NK-92 (cell line): ENCODE data around the gene LSM3.

Source experiments
- DNase-seq: peaks from one replicate; lab custom pipeline; 2025; ENCODE audit not compliant: unreplicated experiment; lab: John Stamatoyannopoulos, UW

The LSM3 gene

DNA sequence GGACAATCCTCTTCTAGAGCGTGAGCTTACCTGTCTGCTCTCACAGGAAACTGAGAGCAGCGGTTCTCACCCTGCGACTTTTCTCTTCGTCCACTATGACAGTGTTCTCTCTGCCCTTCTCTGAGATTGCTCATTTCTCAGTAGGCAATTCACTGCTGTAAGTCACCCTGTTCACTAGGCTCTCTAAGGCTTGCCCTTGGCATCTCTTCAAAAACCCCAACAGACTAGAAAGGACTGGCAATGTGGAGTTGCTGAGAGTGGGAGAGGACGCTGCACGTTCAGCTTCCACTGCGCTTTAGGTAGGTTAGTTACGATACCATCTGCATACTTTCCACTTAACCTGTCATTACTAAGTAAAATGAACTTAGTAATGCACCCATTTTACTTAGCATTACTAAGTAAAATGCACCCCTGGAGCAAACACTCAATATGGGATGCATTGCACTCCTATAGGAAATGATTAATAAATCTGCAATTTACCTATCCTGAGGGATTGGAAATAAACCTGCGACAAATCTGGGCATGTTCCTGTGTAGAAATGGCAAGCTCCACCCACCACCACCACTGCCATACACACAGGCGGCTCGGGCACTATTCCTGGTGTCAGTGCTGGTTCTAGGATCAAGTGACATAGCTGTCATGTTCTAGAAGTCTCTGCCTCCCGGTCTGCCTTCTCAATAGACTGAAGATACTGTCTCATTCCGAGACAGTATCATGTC, 21.6 kb upstream of the LSM3 start:
- DNase-seq = no peak

DNA sequence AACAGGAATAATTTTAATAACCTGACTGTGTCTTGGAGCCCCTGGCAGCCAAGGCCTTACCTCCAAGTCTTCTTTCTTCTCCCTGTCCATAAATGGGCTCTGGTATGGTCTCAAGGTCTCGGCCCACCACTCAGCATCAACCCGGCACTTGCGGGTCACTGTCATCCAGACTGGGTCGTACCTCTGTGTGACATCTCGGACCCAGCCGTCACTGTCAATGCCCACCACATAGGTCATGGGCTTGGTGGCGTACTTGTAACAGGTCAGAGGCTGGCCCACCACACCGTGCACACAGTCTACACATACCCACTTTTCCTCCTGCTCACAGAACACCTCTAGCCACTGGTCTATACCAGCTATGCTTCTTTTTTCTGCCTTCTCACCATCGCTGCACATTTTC, 20.7 kb upstream of the LSM3 start:
- DNase-seq = no peak

DNA sequence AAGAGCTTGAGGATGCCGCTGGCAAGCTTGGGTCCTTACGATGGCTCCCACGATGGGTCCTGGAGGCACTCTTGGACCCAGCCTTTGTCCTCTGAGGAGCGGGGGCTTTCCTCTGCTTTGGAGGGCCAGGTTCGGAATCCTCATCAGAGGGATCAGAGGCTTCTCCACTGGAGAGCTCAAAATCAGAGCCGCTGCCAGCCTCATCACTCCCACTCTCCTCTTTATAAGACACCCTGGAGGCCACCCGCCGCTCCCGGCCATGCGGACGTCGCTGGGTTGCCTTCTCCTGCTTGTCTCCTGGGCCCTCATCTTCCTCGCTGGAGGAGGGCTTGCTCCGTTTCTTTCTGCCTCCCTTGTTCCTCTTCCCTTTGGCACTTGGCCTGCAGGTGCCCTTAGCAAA, 20.2 kb upstream of the LSM3 start:
- no peak for DNase-seq

DNA sequence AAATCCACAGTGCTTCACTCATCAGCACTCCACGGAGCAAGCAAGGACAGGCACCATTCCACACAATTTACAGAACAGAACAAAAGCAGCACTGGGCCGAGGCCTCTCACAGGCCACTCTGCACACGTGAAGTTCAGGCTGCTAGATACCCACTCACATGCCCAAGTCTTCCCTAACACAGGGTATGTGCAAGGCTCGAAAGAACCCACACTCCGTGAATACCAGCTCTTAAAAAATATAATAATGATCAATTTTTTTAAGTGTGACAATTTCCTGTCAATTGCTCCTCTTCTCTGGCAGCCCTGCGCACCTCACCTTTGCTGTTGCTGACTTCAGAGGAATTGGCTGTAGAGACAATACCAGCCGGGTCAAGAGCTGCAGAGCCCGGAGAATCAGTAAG, 19.2 kb upstream of the LSM3 start:
- no peak for DNase-seq

DNA sequence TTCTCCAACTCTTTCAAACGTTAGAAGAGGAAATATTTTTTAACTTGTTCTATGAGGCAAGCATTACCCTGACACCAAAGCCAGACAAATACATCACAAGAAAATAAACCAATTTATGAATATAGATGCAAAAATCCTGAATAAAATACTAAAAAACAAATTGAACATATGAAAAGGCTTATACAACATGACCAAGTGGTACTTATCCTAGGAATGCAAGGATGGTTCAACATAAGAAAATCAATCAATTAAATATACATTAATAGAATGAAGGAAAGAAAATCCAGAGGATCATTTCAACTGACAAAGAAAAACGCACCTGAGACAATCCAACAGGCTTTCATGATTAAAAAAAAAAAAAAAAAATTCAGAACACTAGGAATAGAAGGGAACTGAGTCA, 17.3 kb upstream of the LSM3 start:
- DNase-seq = no peak

DNA sequence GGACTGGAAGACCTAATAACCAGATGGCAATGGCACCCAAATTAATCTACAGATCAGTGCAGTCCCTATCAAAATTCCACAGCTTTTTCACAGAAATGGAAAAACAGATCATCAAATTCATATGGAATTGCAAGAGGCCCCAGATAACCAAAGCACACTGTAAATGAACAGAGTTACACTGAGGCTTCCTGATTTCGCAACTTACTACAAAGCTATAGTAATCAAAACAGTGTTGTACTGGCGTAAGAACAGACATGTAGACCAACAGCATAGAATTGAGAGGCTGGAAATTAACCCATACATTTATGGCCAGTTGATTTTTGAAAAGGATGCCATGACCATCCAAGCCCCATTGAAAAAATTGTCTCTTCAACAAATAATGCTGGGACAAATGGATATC, 16.4 kb upstream of the LSM3 start:
- no peak for DNase-seq

DNA sequence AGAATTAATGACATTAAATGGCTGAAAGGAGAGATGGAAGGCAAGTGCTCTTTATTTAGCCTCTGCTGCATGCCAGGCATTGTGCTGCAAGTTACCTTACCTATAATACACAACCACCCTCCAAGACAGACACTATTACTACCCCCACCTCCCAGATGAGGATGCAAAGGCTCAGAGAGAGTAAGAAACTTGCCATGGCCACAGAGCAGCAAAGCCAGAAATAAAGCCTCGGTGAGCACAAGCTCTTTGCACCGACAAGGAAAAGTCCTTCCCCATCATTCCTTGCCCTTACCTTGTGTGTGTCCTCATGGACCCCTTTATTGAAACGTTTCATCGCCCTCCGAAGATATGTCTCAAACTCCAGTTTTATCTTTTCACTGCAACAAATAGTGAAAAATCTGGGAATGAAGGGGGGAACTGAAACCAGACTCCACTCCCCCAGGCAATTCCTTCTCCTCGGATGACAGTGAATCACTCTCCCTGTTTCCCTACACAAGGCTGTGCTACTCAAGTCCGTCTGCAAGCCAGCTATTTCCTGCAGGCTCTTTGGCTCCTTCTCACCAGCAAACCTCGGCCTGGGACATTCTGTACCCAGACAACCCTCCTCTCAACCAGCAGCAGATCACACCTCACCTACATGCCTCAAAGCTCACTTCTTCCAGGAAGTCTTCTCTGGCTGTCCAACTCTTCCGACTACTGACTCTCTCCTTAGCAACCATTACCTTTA, 11.6 kb upstream of the LSM3 start:
- DNase-seq = no peak

DNA sequence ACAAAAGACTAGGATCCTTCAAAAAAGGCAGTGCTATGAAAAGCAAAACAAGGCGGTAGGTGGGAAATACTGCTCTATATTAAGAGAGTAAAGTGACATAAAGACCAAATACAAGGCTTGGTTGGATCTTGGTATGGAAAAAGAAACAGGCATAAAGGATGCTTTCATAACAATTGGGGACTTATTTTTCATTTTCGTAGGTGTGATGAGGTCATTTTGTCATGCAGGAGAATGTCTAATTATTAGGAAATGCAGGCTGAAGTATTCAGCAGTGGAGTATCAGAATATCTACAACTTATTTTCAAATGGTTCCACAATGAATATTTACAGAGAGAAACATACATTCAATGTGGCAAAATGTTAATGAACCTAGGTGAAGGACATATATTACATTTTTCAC, 9.2 kb upstream of the LSM3 start:
- no peak for DNase-seq

DNA sequence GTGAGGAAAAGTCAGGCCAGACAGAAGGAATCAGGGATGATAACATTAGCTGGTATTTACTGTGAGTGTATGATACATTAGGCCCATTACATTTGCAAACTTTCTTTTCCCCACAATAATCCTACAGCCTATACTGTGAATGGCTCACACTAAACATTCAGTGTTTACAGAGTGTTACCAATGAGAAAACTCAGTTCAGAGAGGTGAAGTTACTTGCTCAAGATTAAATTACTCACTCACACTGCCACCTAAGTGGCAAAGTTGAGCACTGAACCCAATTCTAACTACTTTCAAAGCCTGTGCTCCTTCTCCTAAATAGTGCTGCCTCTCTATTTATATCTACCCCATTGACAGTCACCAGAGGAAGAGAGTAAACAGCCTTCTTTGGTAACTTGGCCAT, 8.7 kb upstream of the LSM3 start:
- no peak for DNase-seq

DNA sequence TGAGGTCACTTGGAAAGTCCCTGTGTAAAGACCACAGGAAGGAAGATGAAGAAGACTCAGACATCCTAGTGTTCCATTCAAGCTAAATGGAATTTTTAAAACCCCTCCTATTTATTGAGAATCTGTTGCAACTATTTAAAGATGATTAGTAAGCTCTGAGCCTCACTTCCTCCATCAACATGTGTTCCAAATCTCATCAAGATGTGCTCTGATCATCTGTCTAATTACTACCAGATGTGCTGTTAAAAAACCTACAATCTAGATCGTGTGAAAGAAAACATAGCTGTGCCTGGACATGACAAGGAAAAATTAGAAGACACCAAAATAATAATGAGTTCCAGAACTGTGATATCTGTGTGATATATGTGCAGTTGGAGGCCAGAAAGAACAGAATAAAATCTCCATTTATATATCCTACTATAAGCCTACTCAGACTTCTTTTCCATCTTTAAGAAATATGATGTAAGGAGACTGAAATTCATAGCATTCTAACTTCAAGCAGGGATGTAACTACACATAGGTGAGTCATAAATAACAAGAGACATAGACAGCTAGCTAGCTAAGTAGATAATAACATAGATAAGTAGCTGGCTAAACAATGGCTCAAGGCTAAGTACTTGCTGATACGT, 8.0 kb upstream of the LSM3 start:
- DNase-seq = no peak

DNA sequence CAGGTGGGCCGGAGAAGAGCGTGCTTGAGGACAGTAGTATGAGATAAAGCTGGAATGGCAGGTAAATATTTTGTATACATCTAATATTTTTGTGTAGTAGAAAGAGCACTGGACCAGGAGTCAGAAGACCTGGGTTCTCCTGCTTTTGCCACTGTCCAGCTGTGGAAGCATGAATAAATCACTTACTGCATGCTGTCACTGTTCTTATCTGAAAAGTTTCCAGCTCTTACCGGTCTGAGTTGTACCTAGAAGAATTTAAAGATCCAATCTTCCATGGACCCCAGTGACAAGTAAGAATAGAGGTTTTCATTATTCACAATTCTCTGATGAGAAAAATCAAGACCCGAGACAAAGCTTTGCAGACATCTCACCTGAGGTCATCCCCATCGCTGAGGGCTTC, 6.1 kb upstream of the LSM3 start:
- DNase-seq = no peak

DNA sequence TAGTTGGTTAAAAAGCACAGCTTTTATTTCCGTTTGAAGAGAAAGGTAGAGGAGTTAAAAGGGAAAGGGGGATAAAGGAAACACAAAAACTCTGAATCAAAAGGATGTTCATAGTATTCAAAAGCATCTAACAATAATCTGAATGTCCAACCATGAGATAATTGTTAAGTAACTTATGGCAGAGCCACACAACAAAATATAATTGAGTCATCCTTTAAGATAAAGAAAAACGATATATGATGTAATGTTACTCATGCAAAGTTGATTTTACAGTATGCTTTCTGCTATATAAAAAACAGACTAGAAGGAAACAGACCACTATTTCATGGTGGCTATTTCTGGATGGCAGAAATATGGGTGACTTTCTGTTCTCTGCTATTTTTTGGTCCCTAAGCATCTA, 4.1 kb upstream of the LSM3 start:
- no peak for DNase-seq

DNA sequence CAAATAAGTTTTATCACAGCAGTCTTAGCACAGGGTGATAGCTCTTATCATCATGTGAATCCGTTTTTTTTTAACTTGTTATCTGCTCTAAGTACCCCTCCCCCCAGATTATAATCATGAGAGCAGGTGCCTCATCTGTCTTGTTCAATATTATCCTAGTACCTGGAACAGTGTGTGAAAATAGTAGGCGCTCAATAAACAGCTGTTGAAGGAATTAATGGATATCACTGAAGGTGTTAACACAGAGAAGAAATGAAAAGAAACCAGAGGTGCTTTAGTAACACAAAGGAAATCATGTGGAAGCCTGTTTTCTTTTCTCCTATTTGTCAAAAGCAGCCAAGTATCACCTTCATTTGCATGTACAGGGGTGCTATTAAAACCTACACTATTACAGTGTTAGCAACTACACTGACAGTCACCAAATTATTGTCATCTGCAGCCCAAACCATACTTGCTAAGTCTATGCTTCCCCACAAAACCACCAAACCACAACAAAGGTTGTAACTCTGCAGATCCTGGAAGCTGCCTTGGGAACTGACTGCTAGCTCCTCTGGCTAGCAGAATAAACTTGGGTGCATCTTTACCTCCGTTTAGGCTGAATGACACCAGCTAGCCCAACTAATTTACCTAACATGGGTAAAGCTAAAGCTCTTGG, 3.1 kb upstream of the LSM3 start:
- no peak for DNase-seq

DNA sequence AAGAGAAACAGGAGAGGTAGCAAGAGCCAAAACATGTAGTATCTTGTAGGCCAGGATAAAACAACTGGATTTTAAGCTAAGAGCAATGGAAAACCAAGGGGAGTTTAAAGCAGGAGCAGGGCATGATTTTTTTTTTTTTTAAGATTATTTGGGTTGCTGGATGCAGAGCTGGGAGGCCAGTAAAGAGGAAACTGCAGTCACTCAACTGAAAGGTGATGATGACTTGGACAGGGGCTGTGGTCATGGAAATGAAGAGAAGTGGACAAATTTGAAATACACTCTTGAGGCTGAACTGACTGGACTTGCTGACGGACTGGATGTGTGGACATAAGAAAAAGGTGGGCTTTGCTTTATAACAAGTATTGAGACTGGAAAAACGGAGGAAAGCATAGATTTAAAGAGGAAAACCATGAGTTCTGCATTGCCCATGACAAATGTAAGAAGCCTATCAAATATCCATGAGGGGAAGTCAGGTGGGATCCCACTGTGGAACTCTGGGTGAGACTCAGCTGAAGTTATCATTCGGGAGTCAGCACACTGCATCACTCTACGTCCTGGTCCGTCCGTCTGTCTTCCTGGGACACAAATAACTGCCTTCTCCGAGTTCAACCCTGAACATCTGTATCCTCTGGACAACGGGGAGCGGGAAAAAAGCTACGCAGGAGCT, 904 bp upstream of the LSM3 start:
- DNase-seq = no peak

DNA sequence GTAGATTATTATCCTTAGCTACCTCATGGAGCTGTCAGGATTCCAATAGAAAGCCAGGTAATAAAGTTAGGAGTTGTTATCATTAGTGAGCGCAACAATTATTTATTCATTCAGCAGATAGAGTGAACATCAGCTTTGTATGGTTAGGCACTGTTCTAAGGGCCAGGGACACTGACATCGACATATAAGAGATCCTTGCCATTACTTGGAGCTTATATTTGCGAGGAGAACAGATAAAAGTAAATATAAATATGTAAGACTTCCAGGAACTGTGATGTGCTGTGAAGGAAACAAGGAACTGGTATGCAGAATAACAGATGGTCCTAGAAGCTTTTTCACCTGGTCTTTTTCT, 473 bp downstream of the LSM3 start:
- DNase-seq = no peak

DNA sequence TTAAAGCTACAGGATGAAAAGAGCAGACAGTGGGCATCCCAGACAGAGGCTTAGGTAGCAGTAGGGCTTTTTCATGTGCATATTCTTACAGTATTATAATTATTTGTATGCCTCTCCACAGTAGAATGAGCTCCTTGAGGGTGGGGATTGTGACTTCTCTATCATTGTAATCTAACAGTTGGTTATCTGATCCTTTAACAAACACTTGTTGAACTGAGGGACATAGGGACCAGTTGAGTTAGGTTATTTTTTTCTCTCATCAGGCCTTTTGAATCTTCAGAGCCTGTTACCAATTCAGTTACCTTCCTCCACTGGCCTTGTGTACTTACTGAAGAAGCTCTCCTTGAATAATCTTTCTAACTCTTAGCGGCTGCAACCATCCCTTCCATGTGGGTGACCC, 1.2 kb downstream of the LSM3 start:
- no peak for DNase-seq

DNA sequence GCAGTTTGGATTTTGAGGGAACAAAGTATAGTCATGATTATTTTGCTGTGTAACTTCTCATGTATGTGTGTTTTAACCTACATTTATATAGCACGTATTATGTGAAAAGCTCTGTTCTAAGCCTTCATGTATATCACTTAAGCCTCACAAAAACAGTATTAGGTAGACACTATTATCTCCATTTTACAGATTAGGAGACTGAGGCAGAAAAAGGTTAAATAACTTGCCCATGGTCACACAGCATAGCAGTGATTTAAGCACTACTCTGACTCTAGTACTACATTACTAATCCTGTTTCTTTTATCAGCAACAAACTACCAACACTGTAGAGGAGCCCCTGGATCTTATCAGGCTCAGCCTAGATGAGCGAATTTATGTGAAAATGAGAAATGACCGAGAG, 2.6 kb downstream of the LSM3 start:
- no peak for DNase-seq

DNA sequence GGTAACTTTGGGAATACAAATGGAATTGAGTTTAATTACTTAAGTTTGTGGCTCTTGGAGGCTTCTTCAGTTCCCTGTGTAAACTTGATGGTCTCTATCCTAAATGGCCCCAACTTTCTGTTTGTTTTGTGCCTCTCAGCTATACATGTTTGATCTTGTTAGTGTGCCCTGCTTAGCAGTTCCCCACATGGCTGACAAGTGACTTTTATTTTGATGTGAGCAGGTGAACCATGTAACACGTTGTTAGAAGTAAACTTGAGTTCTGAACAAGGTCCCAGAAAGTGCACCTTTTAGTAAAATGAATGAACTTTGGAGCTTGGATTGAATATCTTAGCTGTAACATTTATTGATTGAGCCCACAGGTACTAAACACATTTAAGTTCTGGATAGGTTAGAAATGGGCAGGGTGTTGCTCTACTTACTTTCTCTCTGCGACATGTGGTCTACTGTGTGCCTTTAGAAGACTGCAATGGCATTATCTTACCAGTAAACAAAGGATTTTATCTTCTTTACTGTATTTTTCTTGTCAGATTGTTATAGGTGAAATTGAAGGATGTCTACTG, 4.5 kb downstream of the LSM3 start:
- DNase-seq = no peak

DNA sequence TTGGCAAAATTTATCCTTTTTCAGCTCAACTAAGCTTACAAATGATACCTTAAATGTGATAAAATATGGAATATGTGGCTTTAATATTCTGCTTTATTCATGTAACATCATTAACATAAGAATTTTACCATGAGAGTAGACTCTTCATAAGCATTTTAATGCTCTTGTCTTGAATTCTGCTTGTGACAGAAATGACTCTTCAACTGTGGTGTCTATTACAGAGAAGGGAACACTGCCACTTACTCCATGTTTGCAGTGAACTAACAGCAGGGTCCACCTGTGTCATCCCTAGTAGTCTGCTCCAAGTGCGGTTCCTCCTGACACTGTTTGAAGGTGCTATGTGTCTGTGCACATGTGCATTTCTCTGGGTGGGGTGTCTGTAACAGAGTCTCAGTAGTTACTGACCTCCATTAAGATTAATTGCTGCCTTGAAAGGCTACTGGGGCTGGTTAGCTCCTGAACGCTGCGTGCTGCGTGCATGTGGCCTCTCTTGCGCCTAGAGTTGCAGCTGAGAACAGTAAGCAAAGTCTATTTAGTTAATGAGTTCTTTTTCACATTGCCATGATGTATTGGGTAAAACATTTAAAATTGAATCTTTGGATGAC, 8.3 kb downstream of the LSM3 start:
- DNase-seq = no peak

DNA sequence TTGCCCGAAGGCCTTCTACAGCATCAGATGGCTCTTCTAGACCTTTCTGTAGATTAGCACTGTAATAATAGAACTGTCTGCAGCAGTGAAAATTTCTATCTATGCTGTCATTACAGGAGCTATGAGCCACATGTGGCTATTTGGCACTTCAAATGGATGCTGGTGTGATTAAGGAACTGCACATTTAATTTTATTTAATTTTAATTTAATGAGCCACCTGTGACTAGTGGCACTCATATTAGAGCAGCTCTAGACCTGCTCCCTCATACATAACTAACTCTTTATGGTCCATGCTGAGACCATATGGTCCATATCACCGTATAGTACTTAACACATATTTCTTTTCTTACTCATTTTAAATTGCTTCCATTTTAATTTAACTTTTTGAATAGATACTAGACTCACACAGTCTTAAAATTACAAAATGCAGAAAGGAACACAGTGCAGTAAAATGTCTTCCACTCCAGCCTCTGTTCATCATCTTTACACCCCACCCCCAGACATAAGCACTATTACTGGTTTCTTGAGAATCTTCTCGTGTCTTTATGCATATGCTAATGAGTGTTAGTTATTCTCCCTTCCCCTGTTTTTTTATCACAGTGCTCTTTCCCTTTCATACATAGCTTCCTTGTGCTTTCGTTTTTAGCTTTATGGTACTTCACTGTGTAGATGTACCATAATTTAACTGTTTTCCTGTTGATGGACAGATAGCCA, 9.6 kb downstream of the LSM3 start:
- DNase-seq = no peak
